ENCODE data around the gene ZFY.

GRCh38 chrY:3018546-3018945 is 83.4 kb downstream of the ZFY start:
- no peak for TF ChIP-seq EZH2 (IDR thresholded peaks at IDR 0.05; ENCODE audit: low read length)
- TF ChIP-seq, protein P1, sequence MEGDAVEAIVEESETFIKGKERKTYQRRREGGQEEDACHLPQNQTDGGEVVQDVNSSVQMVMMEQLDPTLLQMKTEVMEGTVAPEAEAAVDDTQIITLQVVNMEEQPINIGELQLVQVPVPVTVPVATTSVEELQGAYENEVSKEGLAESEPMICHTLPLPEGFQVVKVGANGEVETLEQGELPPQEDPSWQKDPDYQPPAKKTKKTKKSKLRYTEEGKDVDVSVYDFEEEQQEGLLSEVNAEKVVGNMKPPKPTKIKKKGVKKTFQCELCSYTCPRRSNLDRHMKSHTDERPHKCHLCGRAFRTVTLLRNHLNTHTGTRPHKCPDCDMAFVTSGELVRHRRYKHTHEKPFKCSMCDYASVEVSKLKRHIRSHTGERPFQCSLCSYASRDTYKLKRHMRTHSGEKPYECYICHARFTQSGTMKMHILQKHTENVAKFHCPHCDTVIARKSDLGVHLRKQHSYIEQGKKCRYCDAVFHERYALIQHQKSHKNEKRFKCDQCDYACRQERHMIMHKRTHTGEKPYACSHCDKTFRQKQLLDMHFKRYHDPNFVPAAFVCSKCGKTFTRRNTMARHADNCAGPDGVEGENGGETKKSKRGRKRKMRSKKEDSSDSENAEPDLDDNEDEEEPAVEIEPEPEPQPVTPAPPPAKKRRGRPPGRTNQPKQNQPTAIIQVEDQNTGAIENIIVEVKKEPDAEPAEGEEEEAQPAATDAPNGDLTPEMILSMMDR (optimal IDR thresholded peaks at IDR 0.05 in 1 of 3, IDR thresholded peaks at IDR 0.05 in 1 of 3, conservative IDR thresholded peaks at IDR 0.05 in 1 of 3; ENCODE audit: extremely low read depth in 1 of 3, insufficient read depth in 2 of 3, low read length in 3 of 3), result no peak

Data from keratinocyte (primary cell).